ENCODE data around the gene SPON1. TPM values are rescaled to one million over a fixed set of nuclear protein-coding genes. Genes with fewer than 3 reads are reported as not detected.

Gene SPON1
- not detected in 5 replicates for total RNA-seq (2022; extraction: Qiagen RNA extraction; ENCODE audit: low read depth)

DNA sequence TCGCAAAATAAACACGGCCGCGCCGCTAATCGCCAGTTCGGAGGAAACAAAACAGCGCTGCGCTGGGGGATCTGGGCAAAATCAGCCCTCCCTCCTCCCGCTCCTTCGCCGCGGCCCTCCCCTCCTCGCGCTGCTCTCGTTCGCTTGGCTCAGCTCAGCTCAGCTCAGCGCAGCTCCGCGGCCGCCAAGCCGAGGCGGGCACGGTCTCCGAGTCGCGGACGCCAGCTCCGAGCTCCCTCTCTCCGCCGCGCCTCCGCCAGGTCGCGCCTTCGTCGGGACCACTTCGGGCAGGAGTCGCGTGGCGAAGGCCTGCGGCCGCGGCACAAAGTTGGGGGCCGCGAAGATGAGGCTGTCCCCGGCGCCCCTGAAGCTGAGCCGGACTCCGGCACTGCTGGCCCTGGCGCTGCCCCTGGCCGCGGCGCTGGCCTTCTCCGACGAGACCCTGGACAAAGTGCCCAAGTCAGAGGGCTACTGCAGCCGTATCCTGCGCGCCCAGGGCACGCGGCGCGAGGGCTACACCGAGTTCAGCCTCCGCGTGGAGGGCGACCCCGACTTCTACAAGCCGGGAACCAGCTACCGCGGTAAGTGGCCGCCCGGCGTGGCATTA is at the start of gene SPON1:
TSS of gene SPON1 (plus strand) at position 162 of the 607 bp plus-strand sequence. CDS start at position 344, 182 bp downstream.

